Stimulated activated CD4-positive, alpha-beta T cell treated with anti-CD3 and anti-CD28 coated beads, Interleukin-15, amount 100 ng/mL, for 24 hours (primary cell): ENCODE measurements around the gene OR4F16.
"Not testable (repeated sequence)": the region's sequence is repeated elsewhere in the genome, so short reads cannot be mapped to it uniquely, and the experiment has no call there.

Source experiments
- DNase-seq: peaks from one replicate; pipeline ENCODE4 v3.0.0-alpha.2; 2020

OR4F16 gene

GRCh38 chr1:686554-686953 lies at the start of gene OR4F16:
Gene OR4F16 (minus strand): TSS chr1:686654. CDS start chr1:686654, 0 bp downstream.
- not testable (repeated sequence) for DNase-seq

GRCh38 chr1:733649-734048 lies 47.2 kb upstream of the OR4F16 start:
- DNase-seq, result not testable (repeated sequence)

- DNase-seq, result not testable (repeated sequence)
Measured at GRCh38 chr1:727040-727439, 40.6 kb upstream of the OR4F16 start.
